IPS DF 6.9 (cell line): ENCODE data around the gene TELO2.

ENCODE experiments used
- DNase-seq: peaks from one replicate; pipeline ENCODE4 v3.0.0-alpha.2; 2013; ENCODE audit warnings: low read depth, low spot score
- H3K27ac ChIP-seq: one replicate; pipeline ENCODE4 v1.5.1; 2013; ENCODE audit warnings: low read length, control low read depth
- H3K27me3 ChIP-seq: 2 replicates; pipeline ENCODE4 v1.6.1; 2013; ENCODE audit warnings: mild to moderate bottlenecking, low read length; ENCODE audit not compliant: control insufficient read depth, insufficient read depth
- H3K36me3 ChIP-seq: 2 replicates; pipeline ENCODE4 v1.6.1; 2013; ENCODE audit warnings: low read length; ENCODE audit not compliant: control insufficient read depth, insufficient read depth
- H3K4me1 ChIP-seq: 2 replicates; pipeline ENCODE4 v1.6.1; 2013; ENCODE audit warnings: low read length; ENCODE audit not compliant: control insufficient read depth, insufficient read depth
- H3K4me3 ChIP-seq: 2 replicates; pipeline ENCODE4 v1.5.1; 2013; ENCODE audit warnings: mild to moderate bottlenecking, low read length
- H3K9me3 ChIP-seq: 2 replicates; pipeline ENCODE4 v1.6.1; 2013; ENCODE audit warnings: low read length, inconsistent platforms; ENCODE audit not compliant: control insufficient read depth, insufficient read depth
- WGBS: extraction: QIAGEN DNeasy Blood & Tissue Kit; methylation state at CpG from one replicate; pipeline ENCODE4 v1.1.7; 2013; ENCODE audit warnings: mixed read lengths, missing lambda C conversion rate; ENCODE audit not compliant: insufficient read length, insufficient coverage; 5-methylcytosine and 5-hydroxymethylcytosine counted together

Gene TELO2

DNA sequence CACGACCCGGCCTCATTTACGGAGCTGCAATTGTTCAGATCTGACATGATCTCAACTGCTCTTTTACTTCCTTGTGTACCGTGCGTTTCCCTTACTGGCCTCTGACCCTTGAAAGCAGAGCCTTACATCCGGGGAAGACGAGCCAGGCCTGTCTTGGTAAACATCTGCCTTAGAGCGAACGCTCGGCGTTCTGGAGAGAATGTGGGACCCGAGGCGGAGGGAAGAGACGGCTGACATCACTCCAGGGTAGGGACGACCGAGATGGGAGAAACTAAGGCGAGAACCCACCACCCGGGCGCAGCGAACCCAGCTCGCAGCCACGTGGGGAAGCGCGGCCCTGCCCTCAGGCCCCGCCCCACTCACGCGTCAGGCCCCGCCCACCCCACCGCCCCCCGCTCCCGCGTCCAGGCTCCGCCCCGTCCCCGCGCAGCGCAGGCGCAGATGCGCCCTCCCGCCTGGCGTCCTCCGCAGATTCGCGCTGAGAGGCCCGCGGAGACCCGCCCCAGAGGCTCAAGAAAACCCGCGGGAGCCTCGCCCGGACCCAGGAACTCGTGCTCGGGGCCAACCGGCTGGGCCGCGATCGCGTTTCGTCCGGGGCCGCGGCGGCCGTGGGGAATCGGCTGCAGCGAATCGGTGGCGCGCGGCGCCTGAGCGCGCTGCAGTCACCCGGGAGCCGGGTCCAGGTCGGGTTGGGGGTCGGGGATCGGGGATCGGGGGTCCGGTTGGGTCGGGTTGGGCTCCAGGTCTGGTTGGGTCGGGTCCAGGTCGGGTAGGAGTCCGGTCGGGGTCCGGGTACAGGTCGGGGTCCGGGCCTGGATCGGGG is at the start of gene TELO2:
TSS of gene TELO2 (plus strand) at position 438 of the 823 bp plus-strand sequence. CDS start 922 bp downstream, outside the sequence.
- H3K9me3 ChIP-seq = no peaks in the 10 kb centered on the region
- DNase-seq = peak; percentile 47
- no peaks in the 10 kb centered on the region for H3K27me3 ChIP-seq
- H3K4me1 ChIP-seq = no peaks in the 10 kb centered on the region
- no peak within 1 kb of the TSS for H3K27ac ChIP-seq
- H3K36me3 ChIP-seq = peaks cover 30% of the 10 kb centered on the region
- WGBS = no CpG with 5 or more reads among the region's 89 CpGs
- H3K4me3 ChIP-seq = peak within 1 kb of the TSS; percentile 88

DNA sequence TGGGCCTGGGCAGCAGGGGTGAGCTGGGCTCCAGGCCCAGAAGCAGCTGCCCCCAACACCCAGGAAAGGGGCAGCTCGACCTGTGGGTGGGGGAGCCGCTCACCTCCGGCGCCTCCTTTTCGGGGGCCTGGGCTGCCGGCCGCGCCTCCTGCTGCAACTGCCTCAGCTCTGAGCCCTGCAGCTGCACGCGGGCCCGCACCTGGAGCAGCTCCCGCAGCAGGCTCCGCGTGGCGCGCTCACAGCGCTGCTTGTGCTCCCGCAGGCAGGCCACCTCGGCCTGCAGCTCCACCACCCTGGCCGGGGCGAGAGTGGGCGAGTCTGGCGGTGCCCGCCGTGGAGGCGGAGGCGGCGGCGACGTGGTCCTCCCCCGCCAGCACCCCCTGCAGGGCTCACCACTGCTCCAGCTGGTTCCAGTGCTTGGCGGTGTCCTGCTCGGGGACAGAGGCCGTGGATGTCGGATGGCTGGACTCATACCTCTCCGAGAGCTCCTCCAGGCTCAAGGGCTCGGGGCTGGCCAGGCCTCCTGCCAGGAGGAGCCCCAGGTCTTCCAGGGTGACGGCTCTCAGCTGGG is 49.7 kb upstream of the TELO2 start:
- H3K36me3 ChIP-seq = peaks cover 23% of the 10 kb centered on the region
- no peaks in the 10 kb centered on the region for H3K9me3 ChIP-seq
- H3K27ac ChIP-seq = no peak overlapping the region
- no peaks in the 10 kb centered on the region for H3K27me3 ChIP-seq
- no peak for DNase-seq
- peaks cover 2% of the 10 kb centered on the region; the same call in 1 of the 2 replicates for H3K4me1 ChIP-seq
- no peak overlapping the region for H3K4me3 ChIP-seq
- no CpG with 5 or more reads among the region's 38 CpGs for WGBS

DNA sequence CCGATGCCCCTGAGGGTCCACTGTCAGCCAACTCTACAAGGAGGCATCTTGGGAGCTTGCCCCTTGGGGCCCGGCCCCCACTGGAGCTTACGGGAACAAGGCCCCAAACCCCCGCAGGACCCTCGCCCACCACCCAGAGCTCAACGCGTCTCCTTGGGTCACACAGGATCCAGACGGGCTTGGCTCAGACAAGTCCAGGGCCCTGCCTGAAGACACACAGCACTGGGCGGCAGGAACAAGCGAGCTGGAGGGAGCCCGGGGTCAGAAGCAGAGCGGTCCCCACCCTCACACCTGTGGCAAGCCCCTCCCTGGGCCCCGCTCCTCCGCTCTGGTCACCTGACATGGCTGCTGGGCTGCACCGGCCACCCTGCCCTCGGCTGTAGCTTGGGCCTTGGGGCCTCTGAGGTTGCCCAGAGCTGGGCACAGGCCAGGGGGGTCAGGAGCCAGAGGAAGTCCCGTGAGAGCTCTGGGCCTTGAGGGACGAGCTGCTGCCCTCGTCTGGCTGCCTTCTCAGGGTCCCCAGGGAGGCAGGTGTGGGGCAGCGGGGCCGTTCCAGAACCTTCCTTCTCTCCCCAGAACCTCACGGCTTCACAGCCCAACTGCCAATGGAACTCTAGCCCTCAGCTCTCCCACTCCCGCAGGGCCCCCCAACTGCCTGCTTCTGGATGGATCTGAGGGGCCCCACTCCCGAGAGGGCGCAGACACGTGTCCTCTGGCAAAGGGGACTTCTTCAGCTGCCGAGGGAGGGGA is 49.0 kb upstream of the TELO2 start, which contains the start of gene CCDC154:
TSS of gene CCDC154 (minus strand) at position 577 of the 750 bp plus-strand sequence. CDS start at position 343, 234 bp downstream.
- Histone ChIP-seq H3K9me3 (no peaks in the 10 kb centered on the region), H3K27me3 (no peaks in the 10 kb centered on the region), H3K4me1 (peaks cover 2% of the 10 kb centered on the region; the same call in 1 of the 2 replicates), H3K36me3 (peaks cover 26% of the 10 kb centered on the region), H3K27ac (no peak within 1 kb of the TSS), H3K4me3 (no peak within 1 kb of the TSS)
- DNase-seq = no peak
- no CpG with 5 or more reads among the region's 27 CpGs for WGBS

DNA sequence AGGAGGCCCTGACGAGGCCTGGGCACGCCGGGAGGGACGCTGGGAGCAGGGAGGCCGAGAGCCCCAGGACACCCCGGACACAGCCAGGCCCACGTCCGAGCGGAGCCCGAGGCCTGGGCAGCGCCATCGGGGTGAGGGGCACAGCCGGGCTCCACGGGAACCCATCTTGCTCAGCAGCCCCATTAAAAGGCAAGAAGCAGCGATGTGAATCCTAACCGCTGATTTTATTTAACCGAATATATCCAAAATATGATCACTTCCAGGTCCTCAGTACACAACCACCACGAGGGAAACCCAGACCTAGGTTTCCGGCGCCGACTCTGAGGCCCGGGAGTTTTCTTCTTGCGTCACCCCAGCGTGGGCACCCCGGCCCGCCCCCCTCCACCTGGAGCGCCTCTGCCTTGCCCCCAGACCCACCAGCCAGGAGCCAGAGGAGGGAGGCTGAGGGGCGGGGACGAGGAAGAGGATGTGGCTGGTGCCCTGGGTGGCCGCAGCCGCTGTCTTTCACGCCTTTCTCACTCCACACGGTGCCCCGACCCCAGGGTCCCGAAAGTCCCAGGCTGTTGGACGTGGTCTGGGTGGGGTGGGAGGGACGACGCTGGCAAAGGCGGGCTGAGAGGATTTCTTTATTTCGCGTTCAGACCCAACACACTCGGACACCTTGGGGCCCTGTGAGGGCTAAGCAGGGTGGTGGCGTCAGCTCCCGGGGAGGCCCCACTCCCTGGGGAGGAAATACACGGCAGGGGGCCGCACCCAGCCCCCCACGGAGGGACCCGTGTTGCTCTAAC is 48.2 kb upstream of the TELO2 start:
- Histone ChIP-seq H3K27me3 (no peaks in the 10 kb centered on the region), H3K9me3 (no peaks in the 10 kb centered on the region), H3K4me1 (no peaks in the 10 kb centered on the region), H3K36me3 (peaks cover 29% of the 10 kb centered on the region), H3K4me3 (no peak overlapping the region), H3K27ac (no peak overlapping the region)
- WGBS = no CpG with 5 or more reads among the region's 48 CpGs
- no peak for DNase-seq

DNA sequence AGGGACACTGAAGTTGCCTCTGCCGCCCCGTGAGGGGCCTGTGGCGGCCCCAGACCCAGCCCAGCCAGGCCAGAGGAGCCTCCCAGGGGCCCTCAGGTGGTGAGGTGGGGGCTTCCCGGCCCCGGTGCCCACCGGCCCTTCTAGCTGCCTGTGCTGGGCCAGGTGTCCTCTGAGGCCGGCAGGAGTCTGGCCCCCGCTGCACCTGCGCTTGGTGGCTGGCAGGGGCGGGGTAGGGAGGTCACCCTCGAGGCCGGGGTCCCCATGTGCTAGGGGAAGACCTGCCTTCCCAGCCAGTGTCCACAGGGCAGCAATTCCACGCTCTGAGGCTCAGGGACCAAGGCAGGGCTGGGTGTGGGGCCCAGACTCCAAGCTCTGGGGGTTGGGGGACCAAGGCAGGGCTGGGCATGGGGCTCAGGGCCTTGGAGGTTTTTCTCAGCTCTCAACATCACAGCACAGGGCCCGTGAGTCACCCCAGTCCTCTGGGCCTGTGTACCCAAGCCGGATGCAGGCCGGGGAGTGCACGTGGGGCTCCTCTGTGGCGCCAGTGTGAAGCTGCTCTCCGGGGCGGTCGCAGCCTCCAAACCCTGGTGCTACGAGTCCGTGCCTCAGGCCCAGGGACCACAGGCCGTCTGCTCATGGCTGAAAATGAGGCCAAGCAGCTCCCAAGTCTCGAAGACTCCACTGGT is 47.5 kb upstream of the TELO2 start:
- Histone ChIP-seq H3K27me3 (no peaks in the 10 kb centered on the region), H3K4me1 (no peaks in the 10 kb centered on the region), H3K27ac (no peak overlapping the region), H3K4me3 (no peak overlapping the region), H3K36me3 (peaks cover 29% of the 10 kb centered on the region), H3K9me3 (no peaks in the 10 kb centered on the region)
- no CpG with 5 or more reads among the region's 25 CpGs for WGBS
- DNase-seq = no peak

DNA sequence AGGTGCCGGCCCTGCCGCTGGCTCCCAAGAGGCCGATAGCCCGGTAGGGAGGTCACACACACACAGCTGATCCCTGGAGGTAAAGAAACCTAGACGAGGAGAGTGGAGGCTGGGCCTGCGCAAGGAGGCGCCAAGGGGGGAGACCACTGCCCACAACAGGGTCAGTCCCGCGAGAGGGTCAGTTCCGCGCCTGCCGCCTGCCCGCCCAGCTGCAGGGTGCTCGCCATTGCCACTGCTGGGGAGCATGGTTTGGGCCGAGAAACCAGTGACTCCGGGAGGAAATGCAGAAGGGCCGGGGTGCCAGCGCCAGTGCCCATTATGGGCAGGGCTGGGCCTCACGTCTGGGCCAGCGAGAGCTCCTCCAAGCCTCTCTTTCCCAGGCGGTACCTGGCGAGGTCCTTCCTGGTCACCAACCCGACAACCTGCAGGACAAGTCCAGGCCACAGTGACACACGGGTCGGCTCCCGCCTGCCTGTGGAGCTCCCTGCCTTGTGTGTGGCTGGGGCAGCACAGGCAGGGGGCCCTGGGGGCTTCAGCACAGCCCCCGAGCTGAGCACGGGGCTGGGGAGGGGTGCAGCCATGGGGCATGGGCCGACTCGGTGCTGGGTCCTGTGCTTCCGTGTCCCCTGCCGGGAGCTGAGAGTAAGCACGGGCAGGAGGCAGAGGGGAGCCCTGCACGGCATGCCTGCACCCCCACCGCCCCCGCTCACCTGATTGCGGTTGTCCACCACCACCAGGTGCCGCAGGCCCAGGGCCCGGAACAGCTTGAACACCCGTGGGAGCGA is 46.7 kb upstream of the TELO2 start:
- H3K27ac ChIP-seq = no peak overlapping the region
- H3K36me3 ChIP-seq = peaks cover 33% of the 10 kb centered on the region
- WGBS = no CpG with 5 or more reads among the region's 41 CpGs
- no peak for DNase-seq
- no peaks in the 10 kb centered on the region for H3K4me1 ChIP-seq
- H3K9me3 ChIP-seq = no peaks in the 10 kb centered on the region
- no peak overlapping the region for H3K4me3 ChIP-seq
- H3K27me3 ChIP-seq = no peaks in the 10 kb centered on the region

DNA sequence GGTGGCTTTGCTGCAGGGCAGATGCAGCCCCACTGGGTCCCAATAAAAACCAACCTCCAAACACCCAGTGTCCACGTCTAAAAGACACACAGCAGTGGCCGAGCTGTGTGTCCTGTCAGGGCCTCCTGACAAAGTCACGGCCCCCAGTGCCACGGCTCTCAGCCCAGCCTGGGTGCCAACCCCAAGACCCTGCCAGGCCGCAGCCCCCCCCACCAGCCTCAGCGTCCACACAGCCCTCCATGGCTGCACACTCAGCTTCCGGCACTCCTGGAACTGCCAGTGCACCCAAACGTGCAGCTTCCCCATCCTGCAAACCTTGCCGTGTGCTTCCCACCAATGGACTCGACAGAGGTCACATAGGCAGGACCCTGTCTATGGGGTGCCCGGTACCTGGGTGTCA is 45.2 kb upstream of the TELO2 start:
- H3K36me3 ChIP-seq = peaks cover 44% of the 10 kb centered on the region
- no peaks in the 10 kb centered on the region for H3K4me1 ChIP-seq
- DNase-seq = no peak
- no peak overlapping the region for H3K4me3 ChIP-seq
- no CpG with 5 or more reads among the region's 11 CpGs for WGBS
- H3K27ac ChIP-seq = no peak overlapping the region
- no peaks in the 10 kb centered on the region for H3K27me3 ChIP-seq
- H3K9me3 ChIP-seq = no peaks in the 10 kb centered on the region

DNA sequence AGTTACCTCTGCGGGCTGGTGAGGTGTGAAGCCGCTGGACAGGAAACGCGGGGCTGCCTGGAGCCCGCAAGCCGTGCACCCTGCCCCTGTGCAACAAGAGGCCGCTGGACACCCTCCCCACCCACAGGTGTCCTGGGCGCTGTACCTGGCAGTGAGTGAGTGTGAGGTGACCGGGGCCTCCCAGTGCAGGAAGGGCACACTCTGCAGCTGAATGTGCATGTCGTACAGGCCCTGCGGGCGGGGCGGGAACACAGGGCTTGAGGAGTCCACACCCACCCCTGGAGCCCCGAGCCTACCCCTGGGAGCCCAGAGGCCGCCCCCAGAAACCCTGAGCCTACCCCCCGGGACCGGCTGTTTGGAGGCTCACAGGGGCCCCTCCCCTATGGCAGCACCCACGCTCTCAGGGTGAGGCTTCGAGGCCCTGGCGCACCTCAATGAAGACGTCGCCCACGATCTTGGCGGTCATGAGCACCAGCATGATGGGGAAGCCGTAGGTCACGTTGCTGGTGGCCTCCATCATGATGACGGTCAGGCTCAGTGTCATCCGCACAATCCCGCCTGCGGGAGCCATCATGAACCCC is 44.5 kb upstream of the TELO2 start:
- DNase-seq = no peak
- no peaks in the 10 kb centered on the region for H3K27me3 ChIP-seq
- no peaks in the 10 kb centered on the region for H3K9me3 ChIP-seq
- no peak overlapping the region for H3K27ac ChIP-seq
- no CpG with 5 or more reads among the region's 30 CpGs for WGBS
- no peaks in the 10 kb centered on the region for H3K4me1 ChIP-seq
- no peak overlapping the region for H3K4me3 ChIP-seq
- peaks cover 47% of the 10 kb centered on the region for H3K36me3 ChIP-seq

DNA sequence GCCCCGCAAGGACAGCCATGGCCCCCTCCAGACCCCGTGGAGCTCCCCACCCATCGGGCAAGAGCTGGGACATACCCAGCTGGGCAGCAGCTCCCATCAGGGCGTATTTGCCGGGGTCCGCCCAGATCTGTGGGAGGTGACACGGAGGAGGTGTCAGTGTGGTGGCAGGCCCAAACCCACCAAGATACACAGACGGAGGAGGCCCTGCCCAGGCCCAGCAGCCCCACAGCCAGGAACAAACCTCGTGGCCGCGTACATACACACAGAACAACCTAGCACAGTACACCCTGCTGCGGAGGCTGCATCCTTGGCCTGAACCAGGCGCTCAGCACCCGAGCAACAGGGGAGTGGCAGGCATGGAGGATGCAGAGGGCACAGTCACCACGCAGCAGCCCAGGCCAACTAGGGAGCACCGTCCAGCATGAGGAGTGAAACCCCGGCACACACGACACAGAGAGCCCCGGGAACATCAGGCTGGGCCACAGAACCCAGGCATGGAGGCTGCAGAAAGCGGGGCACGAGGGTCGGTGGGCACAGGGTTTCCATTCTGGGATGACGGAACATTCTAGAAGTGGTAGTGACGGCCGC is 43.9 kb upstream of the TELO2 start:
- H3K9me3 ChIP-seq = no peaks in the 10 kb centered on the region
- H3K27ac ChIP-seq = no peak overlapping the region
- DNase-seq = no peak
- no peaks in the 10 kb centered on the region for H3K4me1 ChIP-seq
- H3K27me3 ChIP-seq = no peaks in the 10 kb centered on the region
- no CpG with 5 or more reads among the region's 25 CpGs for WGBS
- H3K36me3 ChIP-seq = peaks cover 51% of the 10 kb centered on the region
- H3K4me3 ChIP-seq = no peak overlapping the region
